ENCODE results near the gene ESR1.
"Not testable (repeated sequence)": the region's sequence is repeated elsewhere in the genome, so short reads cannot be mapped to it uniquely, and the experiment has no call there.

ESR1 gene

DNA sequence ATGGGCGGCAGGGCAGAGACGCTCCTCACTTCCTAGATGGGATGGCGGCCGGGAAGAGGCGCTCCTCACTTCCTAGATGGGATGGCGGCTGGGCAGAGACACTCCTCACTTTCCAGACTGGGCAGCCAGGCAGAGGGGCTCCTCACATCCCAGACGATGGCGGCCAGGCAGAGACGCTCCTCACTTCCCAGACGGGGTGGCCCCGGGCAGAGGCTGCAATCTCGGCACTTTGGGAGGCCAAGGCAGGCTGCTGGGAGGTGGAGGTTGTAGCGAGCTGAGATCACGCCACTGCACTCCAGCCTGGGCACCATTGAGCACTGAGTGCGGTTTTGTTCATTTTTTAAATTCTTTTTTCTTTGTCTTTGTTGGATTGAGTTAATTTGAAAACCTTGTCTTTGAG is 92.3 kb downstream of the ESR1 start:
- DNase-seq, result not testable (repeated sequence)

DNA sequence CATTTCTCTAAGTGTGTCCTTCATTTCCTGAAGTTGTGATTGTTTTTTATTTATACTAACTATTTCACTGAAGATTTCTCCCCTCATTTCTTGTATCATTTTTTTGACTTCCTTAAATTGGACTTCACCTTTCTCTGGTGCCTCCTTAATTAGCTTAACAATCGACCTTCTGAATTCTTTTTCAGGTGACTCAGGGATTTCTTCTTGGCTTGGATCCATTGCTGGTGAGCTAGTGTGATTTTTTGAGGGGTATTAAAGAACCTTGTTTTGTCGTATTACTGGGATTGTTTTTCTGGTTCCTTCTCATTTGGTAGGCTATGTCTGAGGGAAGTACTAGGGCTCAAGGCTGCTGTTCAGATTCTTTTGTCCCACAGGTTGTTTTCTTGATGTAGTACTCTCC is 92.8 kb downstream of the ESR1 start:
- no peak for DNase-seq

DNA sequence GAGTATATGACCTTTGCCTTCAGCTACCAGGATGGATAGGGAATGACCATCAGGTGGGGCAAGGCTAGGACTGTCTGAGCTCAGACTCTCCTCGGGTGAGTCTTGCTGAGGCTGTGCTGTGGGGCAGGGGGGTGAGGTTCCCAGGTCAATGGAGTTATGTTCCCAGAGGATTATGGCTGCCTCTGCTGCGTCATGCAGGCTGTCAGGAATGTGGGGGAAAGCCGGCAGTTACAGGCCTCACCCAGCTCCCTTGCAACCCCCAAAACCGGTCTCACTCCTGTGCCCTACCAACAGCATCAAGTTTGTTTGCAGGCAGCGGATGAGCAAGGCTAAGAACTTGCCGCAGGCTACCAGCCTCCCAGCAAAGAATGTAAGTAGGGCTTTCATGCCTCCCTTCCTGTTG is 93.5 kb downstream of the ESR1 start:
- no peak for DNase-seq

DNA sequence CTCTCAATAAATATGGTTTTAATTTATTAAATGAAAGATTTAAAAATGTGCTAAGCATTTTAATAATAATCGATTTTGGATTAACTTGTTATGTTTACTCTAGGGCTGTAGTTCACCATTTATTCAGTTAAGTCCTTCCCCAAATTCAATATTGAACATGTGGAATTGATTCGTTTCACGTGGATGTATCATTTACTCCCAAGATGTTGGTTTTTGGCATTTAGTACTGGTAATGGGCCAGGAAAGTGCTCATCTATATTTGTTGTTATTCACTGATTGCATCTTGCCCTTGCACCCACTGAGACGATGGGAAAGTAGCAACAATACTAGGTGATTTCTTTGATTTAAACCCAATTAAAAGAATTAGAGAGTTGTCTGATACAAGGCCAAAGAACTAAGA is 97.1 kb downstream of the ESR1 start:
- no peak for DNase-seq

DNA sequence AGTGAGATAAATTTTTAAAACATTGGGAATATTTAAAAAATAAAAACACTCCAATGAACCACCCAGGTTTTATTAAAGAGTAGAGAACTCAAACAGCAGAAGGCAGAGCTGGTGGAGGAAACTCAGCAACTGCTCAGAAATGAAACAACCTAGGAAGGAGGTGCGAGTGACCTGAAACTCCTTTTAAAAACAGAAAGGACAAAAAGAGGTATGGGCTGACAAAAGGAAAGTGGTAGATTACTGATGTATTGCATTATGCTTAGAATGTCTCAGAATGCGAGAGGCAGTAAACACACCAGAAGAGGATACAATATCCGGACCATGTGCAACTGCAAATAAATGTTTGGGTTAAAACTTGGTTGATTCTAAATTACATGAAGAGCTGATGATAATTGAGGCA is 97.6 kb downstream of the ESR1 start:
- no peak for DNase-seq

DNA sequence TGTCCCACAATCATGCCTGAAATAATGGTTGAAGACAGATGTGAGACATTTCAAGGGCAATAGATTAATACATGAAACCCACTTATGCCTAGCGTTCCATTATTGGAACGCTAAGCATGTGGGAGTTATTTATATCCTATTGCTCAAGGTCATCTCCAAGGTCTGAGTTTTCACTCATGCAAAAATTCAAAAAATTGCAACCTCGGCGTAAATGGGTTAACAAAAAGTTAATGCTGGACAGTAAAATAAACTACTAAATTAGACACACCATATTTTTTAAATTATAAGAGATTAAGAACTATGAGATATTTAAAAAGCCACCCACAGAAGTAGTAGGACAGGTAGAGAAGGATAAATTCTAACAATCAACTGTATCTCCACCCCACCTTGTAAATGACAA is 98.4 kb downstream of the ESR1 start:
- DNase-seq, result no peak

DNA sequence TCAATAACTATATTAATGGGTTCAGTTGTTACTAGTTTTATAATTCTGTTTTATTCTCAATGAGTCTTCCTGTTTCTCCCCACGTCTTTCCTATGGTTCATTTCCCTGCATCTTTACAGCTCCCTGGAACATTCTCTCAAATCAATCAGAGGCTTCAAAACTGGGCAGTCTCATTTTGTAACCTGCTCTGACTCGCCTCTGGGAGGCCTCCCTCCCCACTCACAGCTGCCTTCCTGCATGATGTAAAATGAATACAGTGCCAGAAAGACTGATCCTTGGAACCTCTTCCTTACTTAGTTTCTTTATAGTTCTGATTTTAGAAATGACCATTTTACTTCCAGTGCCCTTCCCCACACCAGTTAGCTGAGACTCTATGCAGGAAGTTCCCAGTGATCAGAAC is 103.9 kb downstream of the ESR1 start:
- no peak for DNase-seq

DNA sequence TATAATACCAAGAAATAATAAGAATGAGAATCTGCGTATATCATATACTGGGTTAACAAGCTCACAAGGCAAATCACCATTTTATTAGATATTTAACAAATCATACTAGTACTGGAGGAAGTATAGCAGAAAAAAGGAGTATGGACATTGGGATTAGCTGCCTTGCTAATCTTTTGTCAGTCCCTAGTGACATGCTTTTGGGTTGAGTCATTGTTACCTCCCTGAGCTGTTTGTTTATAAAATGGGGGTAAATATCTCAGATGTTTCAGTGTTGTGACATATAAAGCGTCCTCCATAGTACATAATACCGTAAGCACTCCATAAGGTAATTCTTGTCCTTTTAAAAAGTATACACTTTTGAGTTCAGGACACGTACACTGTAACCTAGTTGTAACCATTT is 107.0 kb downstream of the ESR1 start:
- DNase-seq, result no peak

DNA sequence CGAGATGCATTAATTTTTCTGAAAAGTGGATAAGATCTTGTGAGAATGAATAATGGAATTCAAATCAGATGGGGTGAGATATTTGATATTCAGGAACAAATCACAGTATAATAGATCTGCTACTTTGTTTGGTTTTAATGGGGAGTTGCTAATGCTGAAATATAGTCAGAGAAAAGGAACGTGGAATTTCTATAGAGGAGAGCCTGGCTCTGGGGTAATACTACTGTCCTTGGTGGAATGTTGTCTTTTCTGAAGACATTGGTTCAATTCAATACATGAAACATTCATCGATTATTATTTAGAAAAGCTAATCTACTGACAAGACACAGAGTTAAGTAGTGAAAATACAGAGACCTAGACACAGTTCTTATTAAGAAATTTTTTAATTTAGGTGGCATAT is 108.6 kb downstream of the ESR1 start:
- no peak for DNase-seq

DNA sequence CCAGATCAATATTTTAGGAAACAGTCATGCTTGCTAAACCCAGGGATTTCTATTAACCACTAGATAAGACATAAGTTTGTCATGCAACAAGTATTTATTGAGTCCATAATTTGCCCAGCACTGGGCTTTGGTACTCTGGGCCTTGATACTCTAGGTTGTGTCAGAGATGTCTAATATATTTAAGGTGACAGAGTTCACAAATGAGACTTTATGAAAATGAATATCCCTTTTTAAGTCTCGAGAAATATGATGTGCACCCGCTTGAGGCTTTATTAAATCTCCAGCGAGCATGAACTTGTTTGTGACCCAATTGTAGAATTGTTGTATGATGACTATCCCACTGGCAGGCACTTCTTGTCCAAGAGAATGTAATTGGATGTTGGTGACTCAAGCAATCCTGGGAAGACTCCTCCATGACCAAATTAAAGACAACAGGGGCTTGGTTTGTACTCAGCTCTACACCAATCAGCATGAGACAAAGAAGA is 109.2 kb downstream of the ESR1 start:
- DNase-seq, result no peak

DNA sequence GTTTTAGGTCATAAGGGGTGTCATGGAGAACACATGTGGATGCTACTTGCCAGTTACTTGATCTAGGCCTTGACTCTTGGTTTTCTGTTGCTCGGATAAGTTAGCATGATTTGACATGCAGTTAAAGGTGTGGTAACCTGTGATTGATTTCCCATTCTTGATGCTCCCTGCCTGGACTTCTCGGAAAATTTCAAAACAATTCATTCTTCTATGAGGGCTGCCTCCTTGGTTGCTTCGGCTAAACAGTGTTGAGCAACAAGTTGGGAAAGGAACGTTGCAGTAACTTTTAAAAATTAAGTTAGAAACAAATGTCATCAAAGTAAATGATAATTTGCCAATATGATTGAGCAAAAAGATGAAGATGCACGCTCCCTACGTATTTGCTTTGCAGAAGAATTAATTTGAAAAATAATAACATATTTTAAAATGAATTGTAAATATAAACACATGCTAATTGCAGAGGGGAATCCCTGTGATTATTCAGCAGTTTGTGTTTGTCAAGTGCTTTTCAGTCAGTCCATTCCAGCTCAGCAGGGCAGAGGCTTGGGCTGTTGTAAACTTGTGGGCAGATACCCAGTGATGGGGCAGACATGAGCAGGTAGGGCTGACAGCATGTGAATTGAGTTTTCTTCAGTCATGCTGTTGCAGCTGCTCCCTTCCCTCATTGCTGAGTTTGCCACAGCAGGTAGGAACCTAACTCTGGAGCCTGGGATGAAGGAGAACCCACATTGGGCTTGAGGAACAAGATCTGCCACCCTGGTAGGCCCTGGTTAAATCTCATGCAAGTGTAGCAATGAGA is 110.2 kb downstream of the ESR1 start:
- no peak for DNase-seq

DNA sequence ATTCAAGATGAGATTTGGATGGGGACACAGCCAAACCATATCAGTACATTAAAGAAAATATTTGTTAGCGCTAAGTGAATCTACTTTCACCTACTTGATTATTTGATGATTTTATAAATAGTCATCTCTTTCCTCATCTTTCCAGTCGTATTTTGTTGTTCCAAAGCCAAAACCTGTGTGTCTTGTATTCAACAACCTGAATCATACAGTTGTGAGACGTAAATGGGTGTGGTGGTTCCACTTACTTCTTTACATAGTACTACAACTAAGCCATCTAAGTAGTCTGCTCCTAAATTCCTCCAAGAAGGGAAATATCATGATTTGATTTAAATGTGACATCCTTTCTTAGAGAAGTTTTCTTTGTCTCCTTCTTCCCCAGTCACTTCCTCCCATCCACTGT is 132.8 kb downstream of the ESR1 start:
- no peak for DNase-seq

DNA sequence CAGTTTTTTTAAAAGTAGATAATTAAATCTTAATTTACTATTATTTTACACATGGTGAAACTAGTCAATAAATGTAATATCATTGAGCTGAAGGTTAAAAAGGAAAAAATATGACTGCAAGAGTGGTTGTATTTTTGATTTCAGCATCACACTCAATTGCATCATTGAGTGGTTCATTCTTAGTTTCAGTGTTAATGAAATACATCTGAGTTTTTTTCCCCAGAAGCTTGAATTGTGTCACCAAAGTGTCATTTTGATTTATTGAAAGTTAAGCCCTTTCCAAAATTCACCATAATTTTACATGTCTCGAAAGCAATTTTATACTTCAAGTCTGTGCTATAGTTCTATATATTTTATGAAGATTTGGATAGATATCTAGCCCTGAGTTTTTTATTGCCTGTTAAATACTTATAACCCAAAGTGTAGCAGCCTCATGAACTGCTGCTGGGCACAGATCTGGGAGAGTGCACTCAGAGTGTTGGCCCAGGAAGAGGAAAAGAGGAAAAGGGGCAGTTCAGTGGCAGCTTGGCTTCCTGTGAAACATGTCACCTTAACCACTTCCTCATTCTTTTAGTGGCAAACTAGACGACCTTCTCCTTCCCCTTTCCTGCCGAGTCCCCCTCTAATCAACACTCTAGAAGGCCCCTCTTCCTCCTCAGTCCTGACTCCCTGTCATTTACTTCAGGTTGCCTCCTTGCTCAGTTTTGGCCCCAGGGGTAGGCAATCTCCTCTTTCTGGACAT is 140.7 kb downstream of the ESR1 start:
- no peak for DNase-seq

DNA sequence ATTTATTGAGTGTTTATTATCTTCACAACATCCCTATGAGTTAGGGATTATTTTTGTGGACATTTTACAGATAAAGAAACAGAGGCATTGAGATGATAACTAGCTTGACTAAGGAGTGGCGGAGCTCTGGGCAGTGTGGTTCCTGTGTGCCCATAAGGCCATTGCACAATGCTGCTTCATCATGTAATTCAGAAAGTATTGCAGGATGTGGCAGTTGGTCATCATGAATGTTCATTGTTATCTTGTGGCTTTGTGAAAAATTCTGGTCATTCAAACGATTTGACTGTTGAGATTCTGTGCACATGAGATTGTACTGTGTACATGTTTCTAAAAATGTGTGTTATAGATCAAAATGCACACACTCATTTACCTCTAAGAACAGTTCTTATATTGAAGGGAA is 150.8 kb downstream of the ESR1 start:
- DNase-seq, result no peak

DNA sequence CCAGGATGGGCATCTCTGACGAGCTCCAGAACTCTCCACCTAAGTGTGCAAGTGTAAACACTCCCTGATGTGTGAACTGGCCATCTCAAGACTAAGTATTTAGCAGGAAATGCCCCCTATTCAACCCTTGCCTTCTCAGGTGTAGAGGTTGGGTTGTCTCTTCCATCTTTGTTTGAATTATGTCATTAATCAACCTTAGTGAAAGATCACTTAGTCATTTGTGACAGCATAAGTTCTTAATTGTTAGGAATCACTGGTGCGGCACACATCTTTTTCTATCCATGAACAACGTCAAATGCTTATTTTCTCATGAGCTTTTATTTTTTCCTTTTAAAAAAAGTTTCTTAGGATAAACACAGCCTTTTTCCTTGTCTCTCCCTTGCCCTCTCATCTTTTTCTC is 151.6 kb downstream of the ESR1 start:
- DNase-seq, result no peak

DNA sequence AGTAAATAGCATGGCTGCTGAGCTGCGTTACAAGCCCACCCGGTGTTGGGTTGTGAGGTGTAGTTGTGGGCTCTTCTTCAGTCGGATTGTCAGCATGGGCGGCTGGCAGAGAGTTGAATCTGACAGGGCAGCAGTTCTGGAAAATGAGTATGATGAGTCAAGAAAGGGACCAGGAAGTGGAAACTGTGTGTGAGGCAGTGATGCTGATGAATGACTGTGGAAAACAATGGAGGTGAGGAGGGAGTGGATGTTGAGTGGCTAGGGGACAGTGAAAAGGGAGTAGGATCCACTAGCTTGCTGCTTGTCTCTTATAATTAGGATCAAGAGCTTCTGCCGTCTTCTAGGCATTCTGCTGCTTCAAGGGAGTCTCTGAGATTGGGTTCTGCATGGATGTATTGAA is 154.3 kb downstream of the ESR1 start:
- DNase-seq, result no peak

DNA sequence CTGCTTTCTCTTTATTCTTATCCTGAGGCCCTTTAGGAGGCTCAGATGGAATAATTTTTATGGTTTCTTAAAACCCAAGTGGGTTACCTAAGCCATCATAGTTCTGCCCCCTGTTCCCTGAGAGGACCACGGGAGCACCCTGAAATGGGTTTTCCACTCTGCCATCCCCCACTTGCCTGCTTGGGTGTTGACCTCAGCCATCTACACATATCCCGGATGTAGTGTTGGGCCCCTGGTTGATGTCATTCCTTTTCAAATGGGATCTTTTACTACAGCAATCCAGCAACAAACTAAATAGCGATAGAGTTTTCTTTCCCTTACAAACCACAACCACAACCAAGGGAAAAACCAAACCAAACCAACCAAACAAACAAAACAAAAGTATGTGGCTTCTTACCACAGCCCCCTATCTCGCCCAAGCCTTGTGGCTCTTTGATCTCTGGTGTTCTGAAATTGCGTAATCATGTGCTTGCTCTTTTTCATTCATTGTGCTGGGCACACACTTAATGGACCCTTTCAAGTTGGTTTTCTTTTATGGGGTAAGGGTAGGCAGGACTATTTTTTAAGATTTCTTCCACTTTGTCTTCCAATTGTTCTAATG is 154.9 kb downstream of the ESR1 start:
- DNase-seq, result peak; percentile 15 to 17

DNA sequence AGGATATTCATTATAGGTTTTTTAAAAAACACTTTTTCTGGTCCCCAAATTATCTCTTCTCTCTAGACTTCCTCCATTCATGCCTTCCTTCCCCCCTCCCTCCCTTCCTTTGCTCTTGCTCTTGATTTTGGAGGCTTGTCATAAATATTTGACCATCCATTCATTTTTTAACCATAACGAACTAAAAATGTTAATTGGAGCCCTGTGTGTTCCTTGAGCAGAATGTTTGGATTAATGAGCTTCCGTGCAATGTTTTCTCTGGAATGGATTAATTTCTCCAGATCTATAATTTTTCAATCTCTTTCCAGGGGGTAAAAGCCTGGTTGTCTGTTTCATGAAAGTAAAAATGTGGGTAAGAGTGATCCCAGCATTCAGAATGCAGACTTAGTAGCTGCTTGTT is 155.5 kb downstream of the ESR1 start:
- DNase-seq, result no peak

DNA sequence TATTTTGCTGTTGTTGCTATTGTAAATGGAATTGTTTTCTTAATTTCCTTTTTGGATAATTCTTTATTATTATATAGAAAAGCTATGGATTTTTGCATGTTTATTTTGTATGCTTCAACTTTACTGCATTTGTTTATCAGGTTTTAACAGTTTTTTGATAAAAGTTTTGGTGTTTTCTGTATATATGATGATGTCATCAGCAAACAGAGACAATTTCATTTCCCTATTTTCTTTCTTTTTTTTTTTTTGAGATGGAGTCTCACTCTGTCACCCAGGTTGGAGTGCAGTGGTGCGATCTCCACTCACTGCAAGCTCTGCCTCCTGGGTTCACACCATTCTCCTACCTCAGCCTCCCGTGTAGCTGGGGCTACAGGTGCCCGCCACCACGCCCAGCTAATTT is 156.9 kb downstream of the ESR1 start:
- not testable (repeated sequence) for DNase-seq

DNA sequence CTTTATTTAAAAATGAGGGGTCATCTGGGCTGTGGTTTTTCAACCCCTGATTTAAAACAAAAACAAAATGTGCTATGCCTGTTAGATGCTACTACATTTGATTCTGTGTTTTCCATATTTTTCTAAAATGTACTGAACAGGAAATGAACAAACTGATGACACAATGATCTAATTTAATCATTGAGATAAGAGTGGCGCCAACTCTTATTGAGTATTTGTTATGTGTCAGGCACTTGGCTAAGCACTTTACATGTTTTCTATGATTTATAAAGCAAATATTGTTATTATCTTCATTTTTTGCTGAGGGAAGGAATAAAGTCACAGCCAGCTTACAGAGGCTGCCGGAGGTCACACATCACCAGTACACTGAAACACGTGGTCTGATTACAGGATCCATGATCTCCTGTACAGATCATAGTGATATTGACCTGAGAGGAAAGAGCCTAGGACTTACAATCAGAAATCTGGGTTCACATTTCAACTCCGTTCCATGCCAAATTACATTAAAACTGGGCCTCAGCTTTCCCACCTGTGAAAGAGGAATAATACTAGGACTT is 166.7 kb downstream of the ESR1 start:
- no peak for DNase-seq

DNA sequence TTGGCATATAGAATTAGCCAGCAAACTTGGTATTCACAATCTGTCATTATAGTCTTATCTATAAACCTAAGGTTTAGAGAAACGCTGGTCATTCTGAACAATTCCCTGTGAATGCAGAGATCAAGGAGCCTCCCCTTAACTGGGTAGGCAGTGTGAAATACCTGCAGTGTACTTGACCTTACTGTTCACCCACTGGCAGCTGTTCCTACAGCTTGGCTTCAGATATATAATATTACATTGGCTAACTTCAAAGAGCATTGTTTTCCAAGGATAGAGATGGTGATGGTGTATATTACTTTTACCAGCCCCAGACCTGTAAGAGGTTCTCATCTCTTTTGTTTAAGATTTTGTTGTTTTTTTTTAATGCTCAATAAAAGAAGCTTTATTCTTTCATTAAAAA is 168.3 kb downstream of the ESR1 start:
- DNase-seq, result no peak

DNA sequence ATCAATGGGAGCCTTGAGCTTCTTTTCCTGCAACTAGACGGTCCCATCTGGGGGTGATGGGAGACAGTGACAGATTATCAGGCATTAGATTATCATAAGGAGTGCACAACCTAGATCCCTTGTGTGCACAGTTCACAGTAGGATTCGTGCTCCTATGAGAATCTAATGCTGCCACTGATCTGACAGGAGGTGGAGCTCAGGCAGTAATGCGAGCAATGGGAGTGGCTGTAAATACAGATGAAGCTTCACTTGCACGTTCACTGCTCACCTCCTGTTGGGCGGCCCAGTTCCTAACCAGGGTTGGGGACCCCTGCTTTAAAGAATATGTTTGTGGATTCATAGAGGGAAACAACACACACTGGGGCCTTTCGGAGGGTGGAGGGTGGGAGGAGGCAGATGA is 180.7 kb downstream of the ESR1 start:
- not testable (repeated sequence) for DNase-seq

DNA sequence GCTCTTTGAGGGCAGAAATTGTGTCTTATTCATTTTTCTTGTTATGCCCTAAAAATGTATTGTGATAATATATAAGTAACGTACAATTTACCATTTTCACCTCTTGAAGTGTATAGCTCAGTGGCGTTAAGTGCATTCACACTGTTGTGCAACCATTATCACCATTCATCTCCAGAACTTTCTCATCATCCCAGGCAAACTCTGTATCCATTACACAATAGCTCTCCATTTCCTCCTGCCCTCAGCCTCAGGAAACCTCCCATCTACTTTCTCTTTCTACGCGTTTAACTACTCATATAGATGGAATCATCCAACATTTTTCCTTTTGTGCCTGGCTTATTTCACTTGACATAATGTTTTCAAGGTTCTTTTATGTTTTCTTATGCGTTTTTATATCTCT is 184.6 kb downstream of the ESR1 start:
- no peak for DNase-seq

DNA sequence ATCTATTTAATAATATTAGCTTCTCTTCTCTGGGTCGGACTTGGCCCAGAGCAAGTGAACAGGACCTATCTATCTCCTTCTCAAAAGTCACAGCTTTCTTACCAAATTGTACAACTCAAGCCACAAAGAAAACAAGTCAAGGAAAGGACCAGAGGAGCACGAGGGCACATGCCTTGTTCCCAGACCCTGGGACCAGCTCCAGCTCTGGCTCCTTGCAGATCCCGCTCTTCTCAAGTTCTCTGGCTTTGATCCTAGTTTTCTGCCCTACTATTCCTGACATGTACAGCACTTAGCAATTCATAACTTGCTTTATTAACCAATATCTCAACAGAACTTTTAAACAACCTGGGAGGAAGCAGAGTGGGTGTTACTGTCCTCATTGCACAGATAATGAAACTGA is 185.9 kb downstream of the ESR1 start:
- DNase-seq, result no peak

Measured in activated T-cell treated with anti-CD3 and anti-CD28 coated beads, Interleukin-2, amount 50 U/mL, for 48 hours (primary cell).